NCI-H2196 treated with DMSO at 0.1 percent for 48 hours (cell line): ENCODE measurements around the gene DNASE1L3.

Experiments used
- DNase-seq: peaks from one replicate; lab custom pipeline; 2025; ENCODE audit not compliant: unreplicated experiment; lab: John Stamatoyannopoulos, UW

Gene DNASE1L3

GRCh38 chr3:58179235-58180098 lies 31.3 kb downstream of the DNASE1L3 start:
- no peak for DNase-seq

- no peak for DNase-seq
These were observed 32.1 kb downstream of the DNASE1L3 start for GRCh38 chr3:58178528-58179234.

GRCh38 chr3:58177747-58178527 lies 32.8 kb downstream of the DNASE1L3 start:
- no peak for DNase-seq

GRCh38 chr3:58176827-58177489 lies 33.8 kb downstream of the DNASE1L3 start:
- DNase-seq = no peak

GRCh38 chr3:58176185-58176530 lies 34.6 kb downstream of the DNASE1L3 start:
- DNase-seq = no peak

- no peak for DNase-seq
These were observed 35.2 kb downstream of the DNASE1L3 start for GRCh38 chr3:58175437-58176184.

- DNase-seq = no peak
These were observed 35.7 kb downstream of the DNASE1L3 start for GRCh38 chr3:58175187-58175436.

- peak; percentile 56 for DNase-seq
These were observed 36.9 kb downstream of the DNASE1L3 start for GRCh38 chr3:58173669-58174398.

- no peak for DNase-seq
These were observed 37.6 kb downstream of the DNASE1L3 start for GRCh38 chr3:58173029-58173668.

GRCh38 chr3:58171126-58171525 lies 39.6 kb downstream of the DNASE1L3 start:
- no peak for DNase-seq

- DNase-seq = no peak
These were observed 40.4 kb downstream of the DNASE1L3 start for GRCh38 chr3:58170376-58170775.

- DNase-seq = no peak
These were observed 41.4 kb downstream of the DNASE1L3 start for GRCh38 chr3:58169371-58169770.

- no peak for DNase-seq
These were observed 42.3 kb downstream of the DNASE1L3 start for GRCh38 chr3:58168498-58168897.

GRCh38 chr3:58167431-58168351 lies 43.1 kb downstream of the DNASE1L3 start:
- no peak for DNase-seq

GRCh38 chr3:58164906-58165821 lies 45.6 kb downstream of the DNASE1L3 start:
- peak; percentile 7 for DNase-seq

GRCh38 chr3:58164199-58164879 lies 46.4 kb downstream of the DNASE1L3 start:
- peak; percentile 73 for DNase-seq

- no peak for DNase-seq
These were observed 47.5 kb downstream of the DNASE1L3 start for GRCh38 chr3:58163234-58163633.
